Measurements from ENCODE around the gene BCL6. TPM values are rescaled to one million over a fixed set of nuclear protein-coding genes. Genes with fewer than 3 reads are reported as not detected.

Gene BCL6
- total and polyA plus RNA-seq, 2 experiments from 2014 or later, result 32.0 to 46.5 TPM

- no peaks in the 10 kb centered on the region for H3K9me3 ChIP-seq (ENCODE audit: low read depth)
- H3K4me3 ChIP-seq, result no peak overlapping the region
- no peak for DNase-seq (ENCODE audit: low spot score)
- H3K4me2 ChIP-seq, result no peak overlapping the region
- H2AFZ ChIP-seq, result no peak overlapping the region
- 85% methylated on average over 3 of the region's 3 CpGs for WGBS (ENCODE audit: low lambda C conversion rate, missing lambda C conversion rate)
- H3K36me3 ChIP-seq (replicated peaks; ENCODE audit: insufficient read depth, low read depth), result no peaks in the 10 kb centered on the region
- H3K27me3 ChIP-seq, result no peaks in the 10 kb centered on the region
- no peaks in the 10 kb centered on the region for H3K9me2 ChIP-seq (replicated peaks; ENCODE audit: insufficient read depth)
- TF ChIP-seq EZH2phosphoT487 (IDR thresholded peaks at IDR 0.05; ENCODE audit: low read depth, severe bottlenecking, unreplicated experiment), result no peak
- no peak for TF ChIP-seq CTCF (IDR thresholded peaks at IDR 0.05; ENCODE audit: poor library complexity)
- no peak for TF ChIP-seq EZH2 (IDR thresholded peaks at IDR 0.05; ENCODE audit: borderline replicate concordance)
- H3K79me2 ChIP-seq, result no peaks in the 10 kb centered on the region
- no peak overlapping the region for H3K27ac ChIP-seq
- no peaks in the 10 kb centered on the region for H4K20me1 ChIP-seq (ENCODE audit: insufficient read depth, poor library complexity, severe bottlenecking)
- H3K4me1 ChIP-seq (ENCODE audit: insufficient read depth), result no peaks in the 10 kb centered on the region
These were observed 47.3 kb upstream of the BCL6 start for GRCh38 chr3:187792521-187792920.

- no peak overlapping the region for H3K4me3 ChIP-seq
- no peak overlapping the region for H3K4me2 ChIP-seq
- no peaks in the 10 kb centered on the region for H3K9me3 ChIP-seq (ENCODE audit: low read depth)
- TF ChIP-seq EZH2phosphoT487 (IDR thresholded peaks at IDR 0.05; ENCODE audit: low read depth, severe bottlenecking, unreplicated experiment) (no peak), CTCF (IDR thresholded peaks at IDR 0.05; ENCODE audit: poor library complexity) (no peak), EZH2 (IDR thresholded peaks at IDR 0.05; ENCODE audit: borderline replicate concordance) (no peak)
- no peak for DNase-seq (ENCODE audit: low spot score)
- no peaks in the 10 kb centered on the region for H3K27me3 ChIP-seq
- H3K9me2 ChIP-seq (replicated peaks; ENCODE audit: insufficient read depth), result no peaks in the 10 kb centered on the region
- H3K4me1 ChIP-seq (ENCODE audit: insufficient read depth), result no peaks in the 10 kb centered on the region
- H3K27ac ChIP-seq, result no peak overlapping the region
- H3K36me3 ChIP-seq (replicated peaks; ENCODE audit: insufficient read depth, low read depth), result no peaks in the 10 kb centered on the region
- no peak overlapping the region for H2AFZ ChIP-seq
- H4K20me1 ChIP-seq (ENCODE audit: insufficient read depth, poor library complexity, severe bottlenecking), result no peaks in the 10 kb centered on the region
- WGBS (ENCODE audit: low lambda C conversion rate, missing lambda C conversion rate), result 63% methylated on average over 2 of the region's 3 CpGs
- no peaks in the 10 kb centered on the region for H3K79me2 ChIP-seq
These were observed 44.6 kb upstream of the BCL6 start for GRCh38 chr3:187789872-187790271.

GRCh38 chr3:187788984-187789857 is 44.0 kb upstream of the BCL6 start:
- Histone ChIP-seq H4K20me1 (ENCODE audit: insufficient read depth, poor library complexity, severe bottlenecking) (no peaks in the 10 kb centered on the region), H3K9me2 (replicated peaks; ENCODE audit: insufficient read depth) (no peaks in the 10 kb centered on the region), H3K4me1 (ENCODE audit: insufficient read depth) (no peaks in the 10 kb centered on the region), H3K27ac (no peak overlapping the region), H3K4me3 (no peak overlapping the region), H3K4me2 (no peak overlapping the region), H3K27me3 (no peaks in the 10 kb centered on the region), H3K36me3 (replicated peaks; ENCODE audit: insufficient read depth, low read depth) (no peaks in the 10 kb centered on the region), H3K79me2 (no peaks in the 10 kb centered on the region), H3K9me3 (ENCODE audit: low read depth) (no peaks in the 10 kb centered on the region), H2AFZ (no peak overlapping the region)
- WGBS (ENCODE audit: low lambda C conversion rate, missing lambda C conversion rate), result 76% methylated on average over 5 of the region's 5 CpGs
- TF ChIP-seq EZH2phosphoT487 (IDR thresholded peaks at IDR 0.05; ENCODE audit: low read depth, severe bottlenecking, unreplicated experiment) (no peak), CTCF (IDR thresholded peaks at IDR 0.05; ENCODE audit: poor library complexity) (no peak), EZH2 (IDR thresholded peaks at IDR 0.05; ENCODE audit: borderline replicate concordance) (no peak)
- DNase-seq (ENCODE audit: low spot score), result no peak

All from hepatocyte (in vitro differentiated cells).